ENCODE data around the gene SENP6. TPM values are rescaled to one million over a fixed set of nuclear protein-coding genes. Genes with fewer than 3 reads are reported as not detected.

Gene SENP6
- polyA plus RNA-seq, 3 donors, result 22.3 to 43.9 (median 31.9) TPM

DNA sequence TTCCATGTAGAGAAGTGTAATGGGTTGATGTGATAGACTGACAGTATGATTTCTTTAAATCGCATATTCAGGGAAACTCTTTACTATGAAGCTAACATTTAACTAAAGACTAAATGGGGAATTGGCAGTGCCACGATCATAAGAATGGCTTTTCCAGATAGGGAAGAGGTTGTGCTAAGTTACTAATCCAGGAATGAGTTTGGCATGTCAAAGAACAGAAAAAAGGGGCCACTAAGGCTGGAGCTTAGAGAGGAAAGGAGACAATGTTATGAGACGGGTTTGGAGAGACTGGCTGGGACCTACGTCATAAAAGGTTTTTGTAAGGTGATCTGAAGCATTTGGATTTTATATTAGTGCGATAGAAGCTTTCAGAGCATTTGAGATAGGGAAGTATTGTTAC, 40.6 kb downstream of the SENP6 start:
- DNase-seq, result no peak
- Histone ChIP-seq H3K9me3 (replicated peaks in 1 of 2; ENCODE audit: control insufficient read depth in 1 of 2, insufficient read depth in 1 of 2, low read length in 2 of 2) (no peaks in the 10 kb centered on the region), H3K79me2 (ENCODE audit: insufficient read depth, low read length) (no peaks in the 10 kb centered on the region), H3K27ac (ENCODE audit: low read depth in 1 of 2, low read length in 2 of 2) (no peak overlapping the region), H4K20me1 (ENCODE audit: insufficient read depth, low read length) (peaks cover 14% of the 10 kb centered on the region), H2AFZ (ENCODE audit: insufficient read depth, low read depth, low read length, poor library complexity, severe bottlenecking) (no peak overlapping the region), H3K4me2 (replicated peaks; ENCODE audit: extremely low read depth, low read length, poor library complexity, severe bottlenecking) (no peak overlapping the region), H3K27me3 (ENCODE audit: control insufficient read depth in 2 of 2, insufficient read depth in 2 of 2, low read length in 2 of 2) (no peaks in the 10 kb centered on the region), H3K9ac (ENCODE audit: insufficient read depth, low read length, poor library complexity, severe bottlenecking) (no peak overlapping the region), H3K36me3 (replicated peaks in 1 of 2; ENCODE audit: control insufficient read depth in 1 of 2, insufficient read depth in 2 of 2, low read length in 2 of 2) (peaks cover 45 to 65% of the 10 kb centered on the region in 2 donors), H3K4me3 (replicated peaks in 1 of 3; ENCODE audit: low read depth in 2 of 3, low read length in 3 of 3) (no peak overlapping the region), H3K4me1 (ENCODE audit: control insufficient read depth in 1 of 2, insufficient read depth in 2 of 2, low read length in 2 of 2) (no peaks in the 10 kb centered on the region)
- H3K36me3 Mint-ChIP-seq, result peaks cover 51 to 57% of the 10 kb centered on the region in 2 donors
- intact Hi-C loops (cut with micrococcal nuclease), result no loop called here
- no peak for TF ChIP-seq CTCF (IDR thresholded peaks at IDR 0.05)
- H3K27ac Mint-ChIP-seq, result no peak overlapping the region
- 100% methylated on average over 3 of the region's 5 CpGs for WGBS (ENCODE audit: insufficient coverage)
- H3K9me3 Mint-ChIP-seq, result no peaks in the 10 kb centered on the region
- H3K4me3 Mint-ChIP-seq, result no peak overlapping the region
- H3K27me3 Mint-ChIP-seq (ENCODE audit: low read depth in 3 of 3), result no peaks in the 10 kb centered on the region
- no peaks in the 10 kb centered on the region for H3K4me1 Mint-ChIP-seq

DNA sequence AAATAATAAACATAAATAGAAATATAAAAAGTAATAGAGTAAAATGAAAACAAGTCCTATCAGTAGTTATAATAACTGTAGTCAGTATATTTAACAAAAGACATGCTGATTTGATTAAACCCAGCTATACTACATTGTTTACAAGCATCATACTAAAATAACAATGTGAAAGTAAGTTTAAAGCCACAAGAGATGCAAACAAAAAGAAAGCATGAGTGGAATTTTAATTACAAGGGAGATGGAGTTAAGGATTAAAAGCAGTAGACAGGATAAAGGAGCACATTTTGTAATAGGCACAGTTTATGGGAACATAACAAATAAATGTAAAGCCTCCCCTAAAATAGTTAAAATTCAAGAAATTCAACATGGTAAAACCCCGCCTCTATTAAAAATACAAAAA, 41.5 kb downstream of the SENP6 start:
- TF ChIP-seq CTCF (IDR thresholded peaks at IDR 0.05), result no peak
- peaks cover 49 to 54% of the 10 kb centered on the region in 2 donors for H3K36me3 Mint-ChIP-seq
- Histone ChIP-seq H3K27ac (ENCODE audit: low read depth in 1 of 2, low read length in 2 of 2) (no peak overlapping the region), H3K4me3 (replicated peaks in 1 of 3; ENCODE audit: low read depth in 2 of 3, low read length in 3 of 3) (no peak overlapping the region), H3K9me3 (replicated peaks in 1 of 2; ENCODE audit: control insufficient read depth in 1 of 2, insufficient read depth in 1 of 2, low read length in 2 of 2) (no peaks in the 10 kb centered on the region), H3K27me3 (ENCODE audit: control insufficient read depth in 2 of 2, insufficient read depth in 2 of 2, low read length in 2 of 2) (no peaks in the 10 kb centered on the region), H3K4me1 (ENCODE audit: control insufficient read depth in 1 of 2, insufficient read depth in 2 of 2, low read length in 2 of 2) (no peaks in the 10 kb centered on the region), H3K36me3 (replicated peaks in 1 of 2; ENCODE audit: control insufficient read depth in 1 of 2, insufficient read depth in 2 of 2, low read length in 2 of 2) (peaks cover 46 to 65% of the 10 kb centered on the region in 2 donors), H4K20me1 (ENCODE audit: insufficient read depth, low read length) (peaks cover 5% of the 10 kb centered on the region), H2AFZ (ENCODE audit: insufficient read depth, low read depth, low read length, poor library complexity, severe bottlenecking) (no peak overlapping the region), H3K4me2 (replicated peaks; ENCODE audit: extremely low read depth, low read length, poor library complexity, severe bottlenecking) (no peak overlapping the region), H3K79me2 (ENCODE audit: insufficient read depth, low read length) (no peaks in the 10 kb centered on the region), H3K9ac (ENCODE audit: insufficient read depth, low read length, poor library complexity, severe bottlenecking) (no peak overlapping the region)
- H3K9me3 Mint-ChIP-seq, result no peaks in the 10 kb centered on the region
- no peak overlapping the region for H3K4me3 Mint-ChIP-seq
- no peaks in the 10 kb centered on the region for H3K4me1 Mint-ChIP-seq
- intact Hi-C loops (cut with micrococcal nuclease), result no loop called here
- no peak overlapping the region for H3K27ac Mint-ChIP-seq
- 100% methylated on average over 1 of the region's 1 CpG for WGBS (ENCODE audit: insufficient coverage)
- H3K27me3 Mint-ChIP-seq (ENCODE audit: low read depth in 3 of 3), result no peaks in the 10 kb centered on the region
- no peak for DNase-seq

All from CD14-positive monocyte (primary cell).